ENCODE results near the gene CYP46A1. TPM values are rescaled to one million over a fixed set of nuclear protein-coding genes. Genes with fewer than 3 reads are reported as not detected.

Gene CYP46A1
- total and polyA plus RNA-seq, 2 experiments from 2014 or later, result 0.47 to 1.7 TPM

DNA sequence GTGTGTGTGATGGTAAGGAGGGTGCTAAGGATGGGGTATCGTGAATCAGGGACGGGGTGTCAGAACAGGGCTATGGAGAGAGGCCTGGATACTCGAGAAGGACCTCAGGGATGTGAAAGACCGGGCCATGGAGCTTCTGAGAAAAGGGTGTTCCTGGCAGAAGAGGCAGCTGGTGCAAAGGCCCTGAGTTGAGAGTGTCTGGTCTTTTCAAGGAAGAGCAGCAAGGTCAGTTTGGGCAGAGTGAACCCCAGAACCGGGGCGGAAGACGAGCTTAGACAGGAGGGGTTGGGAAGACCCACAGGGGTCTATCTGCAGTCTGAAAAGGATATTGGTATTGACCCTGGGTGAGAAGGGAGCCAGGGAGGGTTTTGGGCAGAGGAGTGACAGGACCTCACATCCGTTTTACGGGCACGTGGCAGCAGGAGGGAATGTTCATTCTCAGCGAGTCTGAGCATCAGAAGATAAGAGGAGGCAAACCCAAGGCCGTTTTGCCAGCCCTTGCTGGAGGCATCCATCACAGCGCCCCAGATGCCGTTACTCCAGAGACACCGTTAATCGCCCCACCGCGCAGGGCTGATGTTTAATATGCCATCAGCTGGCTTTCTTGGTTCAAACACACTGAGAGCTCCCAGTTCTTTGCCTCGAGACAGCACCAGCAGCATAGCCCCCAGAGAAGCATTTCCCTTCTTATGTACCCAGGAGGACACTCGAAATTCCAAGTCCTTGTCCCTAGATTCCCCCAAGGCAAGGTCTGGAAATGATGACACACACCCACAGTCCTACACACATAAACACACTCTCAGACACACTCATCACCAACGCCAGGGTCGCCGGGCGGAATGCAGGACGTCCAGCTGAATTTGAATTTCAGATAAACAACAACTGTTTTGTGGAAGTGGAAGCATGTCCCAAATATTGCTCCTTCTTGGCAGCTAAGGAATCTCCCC is 67.7 kb downstream of the CYP46A1 start:
- Histone ChIP-seq H3K9me2 (replicated peaks; ENCODE audit: insufficient read depth) (no peaks in the 10 kb centered on the region), H3K36me3 (replicated peaks; ENCODE audit: insufficient read depth, low read depth) (no peaks in the 10 kb centered on the region), H3K4me2 (peak overlapping the region; percentile 43), H3K79me2 (no peaks in the 10 kb centered on the region), H3K27ac (peak overlapping the region; percentile 54), H3K4me3 (no peak overlapping the region), H3K4me1 (ENCODE audit: insufficient read depth) (peaks cover 12% of the 10 kb centered on the region), H3K27me3 (no peaks in the 10 kb centered on the region), H4K20me1 (ENCODE audit: insufficient read depth, poor library complexity, severe bottlenecking) (no peaks in the 10 kb centered on the region), H3K9me3 (ENCODE audit: low read depth) (no peaks in the 10 kb centered on the region), H2AFZ (no peak overlapping the region)
- no peak for DNase-seq (ENCODE audit: low spot score)
- WGBS (ENCODE audit: low lambda C conversion rate, missing lambda C conversion rate), result 60% methylated on average over 25 of the region's 25 CpGs
- TF ChIP-seq EZH2phosphoT487 (IDR thresholded peaks at IDR 0.05; ENCODE audit: low read depth, severe bottlenecking, unreplicated experiment) (no peak), EZH2 (IDR thresholded peaks at IDR 0.05; ENCODE audit: borderline replicate concordance) (no peak)
- TF ChIP-seq, protein P1, sequence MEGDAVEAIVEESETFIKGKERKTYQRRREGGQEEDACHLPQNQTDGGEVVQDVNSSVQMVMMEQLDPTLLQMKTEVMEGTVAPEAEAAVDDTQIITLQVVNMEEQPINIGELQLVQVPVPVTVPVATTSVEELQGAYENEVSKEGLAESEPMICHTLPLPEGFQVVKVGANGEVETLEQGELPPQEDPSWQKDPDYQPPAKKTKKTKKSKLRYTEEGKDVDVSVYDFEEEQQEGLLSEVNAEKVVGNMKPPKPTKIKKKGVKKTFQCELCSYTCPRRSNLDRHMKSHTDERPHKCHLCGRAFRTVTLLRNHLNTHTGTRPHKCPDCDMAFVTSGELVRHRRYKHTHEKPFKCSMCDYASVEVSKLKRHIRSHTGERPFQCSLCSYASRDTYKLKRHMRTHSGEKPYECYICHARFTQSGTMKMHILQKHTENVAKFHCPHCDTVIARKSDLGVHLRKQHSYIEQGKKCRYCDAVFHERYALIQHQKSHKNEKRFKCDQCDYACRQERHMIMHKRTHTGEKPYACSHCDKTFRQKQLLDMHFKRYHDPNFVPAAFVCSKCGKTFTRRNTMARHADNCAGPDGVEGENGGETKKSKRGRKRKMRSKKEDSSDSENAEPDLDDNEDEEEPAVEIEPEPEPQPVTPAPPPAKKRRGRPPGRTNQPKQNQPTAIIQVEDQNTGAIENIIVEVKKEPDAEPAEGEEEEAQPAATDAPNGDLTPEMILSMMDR (IDR thresholded peaks at IDR 0.05; ENCODE audit: poor library complexity), result no peak

DNA sequence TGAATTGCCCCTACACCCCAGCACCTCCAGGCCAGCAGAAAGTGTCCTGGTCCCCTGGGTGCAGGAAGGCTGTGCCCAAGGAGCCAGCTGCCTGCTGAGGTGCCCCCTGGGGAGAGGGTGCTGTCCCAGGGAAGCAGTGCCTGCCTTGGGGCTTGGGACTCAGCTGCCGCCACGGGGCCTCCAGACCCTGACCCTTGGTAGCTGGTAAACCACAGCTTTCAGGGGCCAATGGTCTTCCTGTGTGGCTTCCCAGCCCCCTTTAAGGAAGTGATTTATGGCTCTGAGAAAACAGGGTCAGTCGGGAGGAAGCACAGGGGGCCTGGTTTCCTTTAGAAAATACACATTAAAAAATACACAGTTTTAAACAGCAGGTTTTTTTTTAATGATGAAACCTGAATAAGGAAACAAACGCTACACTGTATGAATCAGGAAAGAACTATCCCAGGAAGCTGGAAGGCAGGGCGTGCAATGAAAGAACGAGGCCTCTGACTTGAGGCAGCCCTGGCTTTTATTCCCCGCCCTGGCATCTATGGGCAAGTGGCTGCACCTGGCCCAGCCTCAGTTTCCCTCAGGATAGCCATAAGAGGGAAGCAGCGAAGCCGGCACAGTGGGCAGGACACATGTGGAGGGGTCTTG is 68.5 kb downstream of the CYP46A1 start:
- TF ChIP-seq EZH2phosphoT487 (IDR thresholded peaks at IDR 0.05; ENCODE audit: low read depth, severe bottlenecking, unreplicated experiment) (no peak), EZH2 (IDR thresholded peaks at IDR 0.05; ENCODE audit: borderline replicate concordance) (no peak)
- TF ChIP-seq, protein P1 (IDR thresholded peaks at IDR 0.05; ENCODE audit: poor library complexity), result no peak

DNA sequence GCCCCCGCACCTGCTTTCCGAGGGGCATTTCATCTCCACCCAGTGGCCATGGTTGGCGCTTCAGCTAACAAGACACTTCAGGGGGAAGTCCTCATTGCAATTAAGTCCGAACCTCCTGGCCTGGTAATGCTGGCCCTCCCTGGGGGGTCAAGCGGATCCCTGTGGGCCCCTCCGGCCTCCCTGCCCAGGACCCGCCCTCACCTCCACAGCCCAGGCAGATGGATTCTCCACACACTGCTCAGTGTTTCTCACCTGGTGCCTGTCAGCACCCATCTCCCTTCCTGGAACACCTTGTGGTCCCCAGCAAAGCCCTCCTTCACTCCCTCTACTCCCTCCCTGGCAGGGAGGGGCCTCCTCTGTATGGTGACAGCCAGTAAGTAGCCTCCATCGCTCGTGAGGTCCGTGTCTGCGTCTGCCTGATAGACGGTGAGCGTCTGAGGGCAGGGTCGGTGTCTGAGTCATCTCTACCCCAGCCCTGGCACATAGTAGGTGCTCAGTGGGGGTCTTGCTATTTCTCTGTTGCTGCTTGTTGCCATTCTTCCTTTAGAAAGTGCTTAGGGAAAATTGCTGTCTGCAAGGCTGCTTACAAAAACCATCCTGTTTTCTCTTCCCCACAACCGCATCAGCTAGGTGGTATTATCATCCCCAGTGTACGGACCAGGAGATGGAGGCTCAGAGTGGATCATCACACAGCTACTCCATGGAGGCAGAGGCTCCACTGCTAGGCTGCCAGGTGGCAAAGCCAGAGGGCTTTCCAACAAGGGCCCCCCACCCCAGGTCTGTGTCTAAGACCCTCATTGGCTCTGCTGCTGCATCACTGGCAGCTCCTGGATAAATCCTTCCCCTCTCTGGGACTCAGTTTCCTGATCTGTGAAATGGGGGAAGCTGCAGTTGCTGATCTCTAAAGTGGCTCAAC is 69.4 kb downstream of the CYP46A1 start:
- DNase-seq (ENCODE audit: low spot score), result no peak
- H3K27me3 ChIP-seq, result no peaks in the 10 kb centered on the region
- TF ChIP-seq EZH2 (IDR thresholded peaks at IDR 0.05; ENCODE audit: borderline replicate concordance), result no peak
- TF ChIP-seq, protein P1 (IDR thresholded peaks at IDR 0.05; ENCODE audit: poor library complexity), result no peak
- TF ChIP-seq EZH2phosphoT487 (IDR thresholded peaks at IDR 0.05; ENCODE audit: low read depth, severe bottlenecking, unreplicated experiment), result no peak
- H3K36me3 ChIP-seq (replicated peaks; ENCODE audit: insufficient read depth, low read depth), result no peaks in the 10 kb centered on the region
- H3K27ac ChIP-seq, result no peak overlapping the region
- H3K9me3 ChIP-seq (ENCODE audit: low read depth), result no peaks in the 10 kb centered on the region
- no peaks in the 10 kb centered on the region for H3K9me2 ChIP-seq (replicated peaks; ENCODE audit: insufficient read depth)
- no peaks in the 10 kb centered on the region for H3K79me2 ChIP-seq
- H3K4me3 ChIP-seq, result no peak overlapping the region
- peaks cover 12% of the 10 kb centered on the region for H3K4me1 ChIP-seq (ENCODE audit: insufficient read depth)
- no peaks in the 10 kb centered on the region for H4K20me1 ChIP-seq (ENCODE audit: insufficient read depth, poor library complexity, severe bottlenecking)
- WGBS (ENCODE audit: low lambda C conversion rate, missing lambda C conversion rate), result 63% methylated on average over 15 of the region's 16 CpGs
- no peak overlapping the region for H2AFZ ChIP-seq
- H3K4me2 ChIP-seq, result no peak overlapping the region

More for the DNA sequence above, 68.5 kb downstream of the CYP46A1 start:
- Histone ChIP-seq H2AFZ (no peak overlapping the region), H3K4me2 (peak overlapping the region; percentile 43), H3K27ac (peak overlapping the region; percentile 54), H3K9me2 (replicated peaks; ENCODE audit: insufficient read depth) (no peaks in the 10 kb centered on the region), H3K9me3 (ENCODE audit: low read depth) (no peaks in the 10 kb centered on the region), H3K4me3 (no peak overlapping the region), H4K20me1 (ENCODE audit: insufficient read depth, poor library complexity, severe bottlenecking) (no peaks in the 10 kb centered on the region), H3K79me2 (no peaks in the 10 kb centered on the region), H3K27me3 (no peaks in the 10 kb centered on the region), H3K4me1 (ENCODE audit: insufficient read depth) (peaks cover 12% of the 10 kb centered on the region), H3K36me3 (replicated peaks; ENCODE audit: insufficient read depth, low read depth) (no peaks in the 10 kb centered on the region)
- DNase-seq (ENCODE audit: low spot score), result no peak
- WGBS (ENCODE audit: low lambda C conversion rate, missing lambda C conversion rate), result 40% methylated on average over 9 of the region's 9 CpGs

Data from hepatocyte (in vitro differentiated cells).